ENCODE measurements around the gene GRAMD1C.

GRAMD1C gene

DNA sequence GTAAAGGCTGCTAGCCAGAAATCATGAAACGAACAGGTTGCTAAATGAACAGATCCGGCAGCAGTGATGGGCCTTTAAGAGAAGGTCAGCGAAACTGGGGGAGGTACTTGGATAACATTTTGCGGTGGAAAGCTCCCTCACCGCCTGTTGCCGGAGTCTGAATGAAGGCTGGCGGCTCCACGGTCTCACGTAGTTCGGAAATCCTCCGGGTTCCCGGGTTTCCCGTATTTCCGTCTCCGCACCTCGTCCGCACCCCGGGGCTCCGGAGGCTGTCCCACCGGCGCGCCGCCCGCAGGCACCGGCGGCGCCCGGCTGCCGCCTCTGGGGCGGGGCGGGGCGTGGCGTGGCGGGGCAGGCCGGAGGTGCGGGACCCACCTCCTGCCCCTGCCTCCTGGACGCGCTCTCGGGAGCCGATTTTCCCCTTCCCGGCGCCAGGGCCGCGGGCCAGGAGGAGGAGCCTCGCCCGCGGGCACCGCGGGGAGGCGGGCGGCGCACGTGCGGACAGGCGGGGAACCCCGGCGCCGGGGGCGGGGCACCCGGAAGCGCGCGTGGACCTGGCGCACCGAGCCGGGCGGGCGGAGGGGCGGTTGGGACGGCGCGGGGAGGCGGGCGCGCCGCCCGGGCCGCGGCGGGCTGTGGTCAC, 108.9 kb downstream of the GRAMD1C start, which contains the start of gene ZDHHC23:
ZDHHC23 (plus strand) TSS at position 642 of the 643 bp plus-strand sequence. CDS start 790 bp downstream, outside the sequence.
- no peak for DNase-seq (ENCODE audit: low read depth, low spot score)
- H3K27ac ChIP-seq, result no peak within 1 kb of the TSS

DNA sequence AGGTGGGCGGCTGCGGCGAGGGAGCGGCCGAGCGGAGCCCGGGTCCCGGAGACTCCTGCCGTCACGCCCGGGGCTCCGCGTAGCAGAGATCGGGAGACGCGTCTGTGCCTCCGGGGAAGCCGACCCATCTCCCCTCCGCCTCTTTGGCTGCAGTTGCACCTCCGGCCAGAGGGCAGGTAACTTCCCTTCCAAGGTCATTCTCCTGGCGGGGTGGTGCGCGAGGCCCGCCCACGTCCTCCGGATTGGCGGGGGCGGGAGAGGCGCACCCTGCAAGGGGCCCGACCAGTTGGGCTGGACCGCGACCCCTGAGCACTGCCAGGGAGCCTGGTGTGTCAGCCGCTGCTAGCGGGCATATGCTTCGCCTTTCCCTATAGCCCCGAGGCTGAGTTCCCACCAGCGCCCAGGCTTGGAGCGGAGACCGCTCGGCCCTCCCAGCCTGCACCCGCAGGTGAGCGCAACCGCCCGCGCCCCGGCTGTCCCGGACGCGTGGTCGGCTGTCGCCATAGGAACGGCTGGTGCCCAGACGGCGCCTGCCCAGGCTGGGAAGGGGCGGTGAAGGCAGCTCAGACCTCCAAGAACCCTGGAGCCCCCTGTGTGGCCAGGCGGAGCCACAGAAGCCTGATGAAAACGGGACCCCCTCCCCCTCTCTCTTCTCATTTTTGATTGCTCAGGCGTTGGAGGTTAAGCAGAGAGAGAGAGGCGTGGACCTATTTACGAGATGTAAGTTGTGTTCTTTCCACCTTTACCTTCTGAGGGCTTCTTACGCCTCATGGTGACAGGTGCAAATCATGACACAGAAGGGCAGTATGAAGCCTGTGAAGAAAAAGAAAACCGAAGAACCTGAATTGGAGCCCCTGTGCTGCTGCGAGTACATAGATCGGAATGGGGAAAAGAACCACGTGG, 109.7 kb downstream of the GRAMD1C start:
- no peak overlapping the region for H3K27ac ChIP-seq
- DNase-seq (ENCODE audit: low read depth, low spot score), result no peak

DNA sequence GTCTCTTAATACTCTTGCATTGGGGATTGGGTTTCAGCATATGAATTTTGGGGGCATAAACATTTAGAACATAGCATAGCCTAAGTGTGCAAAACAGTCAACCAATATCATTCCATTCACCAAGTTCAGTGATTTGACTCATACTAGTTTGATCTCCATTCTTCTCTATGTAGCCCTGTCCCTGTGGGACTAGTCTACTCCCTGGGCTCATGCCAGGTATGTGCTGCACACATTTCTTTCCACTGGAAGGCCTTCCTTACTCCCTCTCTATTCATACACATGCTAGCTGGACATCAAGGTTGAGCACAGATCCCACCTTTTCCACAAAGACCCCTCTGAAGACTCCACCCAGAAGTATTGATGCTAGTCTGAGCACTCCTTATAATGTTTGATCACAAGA, 114.3 kb downstream of the GRAMD1C start:
- no peak for DNase-seq (ENCODE audit: low read depth, low spot score)
- H3K27ac ChIP-seq, result no peak overlapping the region

DNA sequence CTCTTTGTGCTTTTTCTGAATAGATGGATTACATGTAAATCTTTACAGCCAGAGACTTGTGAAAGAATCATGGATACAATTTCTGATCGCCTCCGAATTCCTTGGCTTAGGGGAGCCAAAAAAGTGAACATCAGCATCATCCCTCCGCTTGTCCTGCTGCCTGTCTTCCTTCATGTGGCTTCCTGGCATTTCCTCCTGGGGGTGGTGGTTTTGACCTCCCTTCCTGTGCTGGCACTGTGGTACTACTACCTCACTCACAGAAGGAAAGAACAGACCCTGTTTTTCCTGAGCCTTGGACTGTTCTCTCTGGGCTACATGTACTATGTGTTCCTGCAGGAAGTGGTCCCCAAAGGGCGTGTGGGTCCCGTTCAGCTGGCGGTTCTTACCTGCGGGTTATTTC, 115.1 kb downstream of the GRAMD1C start:
- DNase-seq (ENCODE audit: low read depth, low spot score), result no peak
- no peak overlapping the region for H3K27ac ChIP-seq

DNA sequence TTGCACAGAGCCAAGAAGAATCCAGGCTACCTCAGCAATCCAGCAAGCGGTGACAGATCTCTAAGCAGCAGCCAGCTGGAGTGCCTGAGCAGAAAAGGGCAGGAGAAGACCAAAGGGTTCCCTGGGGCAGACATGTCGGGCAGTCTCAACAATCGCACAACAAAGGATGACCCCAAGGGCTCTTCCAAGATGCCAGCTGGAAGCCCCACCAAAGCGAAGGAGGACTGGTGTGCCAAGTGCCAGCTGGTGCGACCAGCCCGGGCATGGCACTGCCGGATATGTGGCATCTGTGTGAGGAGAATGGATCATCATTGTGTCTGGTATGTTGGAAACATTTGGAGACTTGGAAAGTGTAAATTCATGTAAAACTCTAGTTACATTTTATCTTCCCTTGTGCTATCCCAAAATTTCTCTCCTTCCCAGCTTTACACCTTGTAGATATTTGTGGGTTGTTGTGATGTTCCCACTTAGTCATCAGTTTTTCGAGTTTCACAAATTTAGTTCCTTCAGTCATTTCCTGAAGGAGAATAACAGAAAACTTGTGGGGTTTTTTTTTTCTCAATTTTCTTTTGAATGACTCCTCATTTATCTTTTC, 115.6 kb downstream of the GRAMD1C start:
- H3K27ac ChIP-seq, result no peak overlapping the region
- DNase-seq (ENCODE audit: low read depth, low spot score), result no peak

DNA sequence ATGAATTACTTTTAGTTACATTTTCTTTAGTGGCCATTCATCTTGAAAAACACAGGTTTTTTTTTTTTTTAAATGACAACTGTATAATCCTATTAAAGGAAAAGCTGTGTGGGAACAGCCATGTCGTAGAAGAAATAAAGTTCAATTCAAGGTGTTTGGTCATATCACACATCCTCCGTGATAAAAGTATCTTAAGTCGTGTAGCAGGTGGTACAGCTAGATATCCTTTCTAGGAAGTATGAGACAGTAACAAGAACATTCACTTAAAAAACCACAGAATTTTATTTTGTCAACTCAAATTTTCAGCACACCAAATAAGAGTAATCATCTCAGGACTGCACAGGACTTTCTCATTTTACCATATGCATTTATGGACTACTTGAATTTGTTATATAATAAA, 125.3 kb downstream of the GRAMD1C start:
- DNase-seq (ENCODE audit: low read depth, low spot score), result no peak
- no peak overlapping the region for H3K27ac ChIP-seq

DNA sequence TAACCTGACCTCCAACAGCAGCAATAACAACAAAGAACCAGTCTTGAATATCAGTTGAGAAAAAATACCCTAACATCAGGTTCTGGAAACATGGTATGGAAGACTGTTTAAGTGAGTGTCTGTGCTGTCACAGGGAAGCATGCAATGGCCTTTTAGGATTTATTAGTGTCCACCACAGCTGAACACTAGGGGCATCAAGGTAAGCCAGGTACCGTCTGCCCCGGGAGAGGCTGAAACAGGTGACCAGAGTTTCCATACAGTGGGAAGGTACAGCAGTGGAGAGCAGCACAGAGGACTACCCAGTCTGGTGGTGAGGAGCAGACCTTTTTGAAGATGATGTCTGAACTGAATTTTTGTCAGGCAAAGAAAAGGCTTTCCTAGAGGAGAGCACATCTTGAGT, 127.6 kb downstream of the GRAMD1C start:
- no peak for DNase-seq (ENCODE audit: low read depth, low spot score)
- H3K27ac ChIP-seq, result no peak overlapping the region

DNA sequence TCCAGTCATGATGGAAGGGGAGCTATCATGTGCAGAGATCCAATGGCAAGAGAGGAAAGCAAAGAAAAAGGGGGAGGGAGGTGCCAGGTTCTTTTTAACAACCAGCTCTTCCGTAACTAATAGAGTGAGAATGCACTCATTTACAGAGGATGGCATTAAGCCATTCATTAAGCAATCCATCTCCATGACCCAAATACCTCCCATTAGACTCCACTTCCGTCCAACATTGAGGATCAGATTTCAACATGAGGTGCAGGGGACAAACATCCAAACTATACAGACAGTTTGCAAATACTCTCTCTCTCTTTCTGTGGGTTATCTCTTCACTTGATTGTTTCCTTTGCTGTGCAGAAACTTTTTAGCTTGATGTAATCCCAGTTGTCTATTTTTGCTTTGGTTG, 130.4 kb downstream of the GRAMD1C start:
- H3K27ac ChIP-seq, result no peak overlapping the region
- DNase-seq (ENCODE audit: low read depth, low spot score), result no peak

DNA sequence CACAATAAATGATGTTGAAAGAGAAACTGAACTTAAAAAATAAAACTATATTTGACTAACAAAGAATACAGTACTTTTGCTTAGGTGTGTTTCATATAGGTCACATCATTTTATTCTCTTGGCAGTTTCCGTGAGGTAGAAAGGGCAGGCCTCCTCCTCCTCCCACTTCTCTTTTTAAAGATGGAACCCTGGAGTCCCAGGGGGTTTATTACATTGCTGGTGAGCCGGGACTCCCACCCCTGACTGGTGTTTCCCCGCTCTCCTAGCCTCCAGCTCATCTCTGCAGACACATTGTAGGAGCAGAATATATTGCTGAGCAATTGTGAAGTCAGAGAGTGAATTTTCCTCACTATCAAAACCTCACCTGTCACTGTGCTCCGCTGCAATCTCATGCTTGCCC, 139.2 kb downstream of the GRAMD1C start:
- no peak overlapping the region for H3K27ac ChIP-seq

DNA sequence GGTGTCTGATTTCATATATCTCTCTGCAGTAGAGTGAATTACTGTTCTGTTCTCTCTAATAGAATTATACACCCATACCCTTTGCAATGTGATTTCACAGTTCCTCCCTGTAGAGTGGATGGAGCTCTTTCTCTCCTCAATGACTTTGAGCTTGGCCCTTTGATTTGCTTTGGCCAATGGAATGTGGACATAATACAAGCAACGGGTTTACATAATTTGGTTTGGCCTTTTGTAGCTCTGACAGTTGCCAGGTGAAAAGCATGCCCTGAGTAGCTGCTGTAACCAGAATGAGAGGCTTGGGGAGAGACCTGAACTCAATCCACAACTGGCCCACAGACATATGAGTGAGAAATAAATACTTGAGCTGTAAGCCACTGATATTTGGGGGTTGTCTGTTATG, 141.3 kb downstream of the GRAMD1C start:
- DNase-seq (ENCODE audit: low read depth, low spot score), result no peak
- no peak overlapping the region for H3K27ac ChIP-seq

More for the DNA sequence above, 139.2 kb downstream of the GRAMD1C start:
- DNase-seq (ENCODE audit: low read depth, low spot score), result no peak

DNA sequence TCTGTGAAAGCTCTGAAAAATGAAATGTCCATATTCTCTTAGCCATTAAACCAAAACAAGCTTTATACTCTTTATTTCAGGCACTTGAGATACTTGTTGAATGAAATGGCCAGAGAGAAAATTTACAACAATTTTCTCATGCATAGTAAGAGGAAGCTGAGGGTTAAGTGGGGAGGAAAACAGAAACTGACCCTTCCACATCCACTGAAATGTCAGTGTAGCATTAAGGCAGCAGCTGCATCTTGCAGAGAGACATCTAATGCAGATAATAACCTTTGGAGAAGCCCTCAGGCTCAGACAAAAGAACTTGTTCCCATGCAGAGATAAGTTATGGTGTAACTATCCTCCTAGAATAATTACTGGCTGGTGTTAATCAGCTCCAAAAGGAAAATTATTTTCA, 143.2 kb downstream of the GRAMD1C start:
- H3K27ac ChIP-seq, result no peak overlapping the region
- DNase-seq (ENCODE audit: low read depth, low spot score), result no peak

DNA sequence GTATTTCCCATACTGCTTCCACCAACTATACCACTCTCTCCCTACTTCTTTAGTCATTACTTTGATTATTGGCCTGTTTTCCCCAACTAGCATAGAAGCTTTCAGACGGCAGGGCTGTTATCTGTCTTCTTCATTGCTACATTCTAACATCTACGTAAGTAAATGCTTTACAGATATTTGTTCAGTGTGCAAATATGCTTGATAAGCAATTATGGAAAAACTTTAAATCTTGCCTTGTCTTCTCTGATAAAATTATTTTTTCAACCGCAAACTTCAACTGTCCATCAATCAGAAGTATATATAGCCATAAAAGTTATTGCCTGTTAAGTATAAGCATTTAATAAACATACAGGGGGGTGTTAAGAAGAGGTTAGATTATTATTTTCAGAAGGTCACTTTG, 145.0 kb downstream of the GRAMD1C start:
- no peak for DNase-seq (ENCODE audit: low read depth, low spot score)
- no peak overlapping the region for H3K27ac ChIP-seq

DNA sequence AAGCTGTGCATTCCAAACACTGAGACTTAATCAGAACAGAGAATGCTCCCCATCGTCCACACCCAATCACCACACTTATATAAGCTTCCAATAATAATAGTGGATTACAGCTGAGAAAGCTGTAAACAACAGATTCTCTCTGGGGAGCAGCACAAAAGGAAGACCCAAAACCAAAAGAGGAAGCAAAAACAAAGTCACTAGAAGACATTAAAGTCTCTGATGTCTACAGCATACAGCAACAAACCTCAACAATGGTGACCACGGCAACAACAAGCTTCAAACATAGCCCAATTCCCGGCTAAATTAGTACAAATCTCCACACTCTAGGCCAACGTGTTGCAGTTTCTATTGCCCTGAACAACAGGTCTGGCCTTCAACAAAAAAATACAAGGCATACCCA, 147.0 kb downstream of the GRAMD1C start:
- no peak overlapping the region for H3K27ac ChIP-seq

More for the DNA sequence above, 147.0 kb downstream of the GRAMD1C start:
- DNase-seq (ENCODE audit: low read depth, low spot score), result no peak
